Mammary epithelial cell (primary cell): ENCODE measurements around the gene TRIML1.

Source experiments
- EZH2 ChIP-seq: IDR thresholded peaks from 2 replicates; pipeline ENCODE4 v1.6.1; 2012; ENCODE audit warnings: low read length, inconsistent platforms, borderline replicate concordance
- TF ChIP-seq, protein P1 (sequence below), 2 donors: IDR thresholded peaks in 1 of 2; conservative IDR thresholded peaks in 1 of 2; 2 replicates each; pipeline ENCODE4 v1.5.1; 2011 to 2012; ENCODE audit warnings: inconsistent platforms in 2 of 2, low read length in 2 of 2, mild to moderate bottlenecking in 2 of 2, control low read depth in 1 of 2, low read depth in 1 of 2; ENCODE audit not compliant: insufficient read depth in 1 of 2; ENCODE audit errors: extremely low read depth in 1 of 2

DNA sequence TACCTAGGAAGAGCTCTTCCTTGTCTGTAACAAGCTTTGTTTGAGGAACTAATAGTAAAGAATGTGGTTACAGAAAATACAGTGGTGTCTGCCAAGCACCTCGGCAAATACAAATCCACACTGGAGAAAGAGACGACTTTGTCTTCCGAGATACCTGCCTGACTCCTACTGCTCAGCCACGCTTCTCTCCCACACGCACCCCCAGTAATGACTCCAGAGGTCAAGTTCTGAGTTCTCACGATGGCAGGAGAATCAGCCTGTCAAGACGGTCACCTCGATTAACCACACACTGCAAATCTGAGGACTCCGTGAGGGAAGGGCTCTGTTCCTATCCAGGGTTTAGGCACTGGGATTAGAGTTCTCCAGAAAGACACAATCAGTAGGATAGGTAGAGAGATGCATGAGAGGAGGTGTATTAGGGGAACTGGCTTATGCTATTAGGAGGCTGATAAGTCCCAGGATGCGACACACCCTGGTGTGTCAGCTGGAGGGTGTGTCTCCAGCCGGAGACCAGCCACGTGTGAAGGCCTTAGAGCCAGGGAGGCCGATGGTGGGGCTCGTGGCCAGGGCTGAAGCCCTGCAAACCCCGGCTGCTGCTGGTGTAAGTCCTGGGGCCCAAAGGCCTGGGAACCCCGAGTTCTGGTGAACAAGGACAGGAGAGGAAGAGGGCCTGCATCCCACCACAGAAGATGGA is 21.5 kb upstream of the TRIML1 start:
- TF ChIP-seq, protein P1, sequence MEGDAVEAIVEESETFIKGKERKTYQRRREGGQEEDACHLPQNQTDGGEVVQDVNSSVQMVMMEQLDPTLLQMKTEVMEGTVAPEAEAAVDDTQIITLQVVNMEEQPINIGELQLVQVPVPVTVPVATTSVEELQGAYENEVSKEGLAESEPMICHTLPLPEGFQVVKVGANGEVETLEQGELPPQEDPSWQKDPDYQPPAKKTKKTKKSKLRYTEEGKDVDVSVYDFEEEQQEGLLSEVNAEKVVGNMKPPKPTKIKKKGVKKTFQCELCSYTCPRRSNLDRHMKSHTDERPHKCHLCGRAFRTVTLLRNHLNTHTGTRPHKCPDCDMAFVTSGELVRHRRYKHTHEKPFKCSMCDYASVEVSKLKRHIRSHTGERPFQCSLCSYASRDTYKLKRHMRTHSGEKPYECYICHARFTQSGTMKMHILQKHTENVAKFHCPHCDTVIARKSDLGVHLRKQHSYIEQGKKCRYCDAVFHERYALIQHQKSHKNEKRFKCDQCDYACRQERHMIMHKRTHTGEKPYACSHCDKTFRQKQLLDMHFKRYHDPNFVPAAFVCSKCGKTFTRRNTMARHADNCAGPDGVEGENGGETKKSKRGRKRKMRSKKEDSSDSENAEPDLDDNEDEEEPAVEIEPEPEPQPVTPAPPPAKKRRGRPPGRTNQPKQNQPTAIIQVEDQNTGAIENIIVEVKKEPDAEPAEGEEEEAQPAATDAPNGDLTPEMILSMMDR (conservative IDR thresholded peaks at IDR 0.05 in 1 of 2, IDR thresholded peaks at IDR 0.05 in 1 of 2; ENCODE audit: extremely low read depth in 1 of 2, insufficient read depth in 1 of 2, low read depth in 1 of 2, low read length in 2 of 2): no peak
- TF ChIP-seq EZH2: no peak
